Activated CD8-positive, alpha-beta T cell treated with anti-CD3 and anti-CD28 coated beads for 36 hours (primary cell): ENCODE results near the gene SEC62. TPM values are rescaled to one million over a fixed set of nuclear protein-coding genes. Genes with fewer than 3 reads are reported as not detected.

Source experiments
- ATAC-seq: fragments of 200-7000 bp; cut with Tn5 transposase; one replicate; pipeline ENCODE4 v1.10.0; 2021; ENCODE audit warnings: mild to moderate bottlenecking, moderate library complexity
- CTCF ChIA-PET: fragments of 350-600 bp; sonication (Branson Sonifier 250); formaldehyde crosslinking; loops from one replicate; lab custom pipeline; 2021; ENCODE audit warnings: antibody characterized with exemption; lab: Charles Lee
- POLR2A ChIA-PET: fragments of 350-600 bp; sonication (Branson Sonifier 250); formaldehyde crosslinking; loops from one replicate; lab custom pipeline; 2021; ENCODE audit warnings: antibody characterized with exemption; lab: Charles Lee
- DNase-seq: peaks from one replicate; pipeline ENCODE4 v3.0.0-alpha.2; 2020
- H3K27ac Mint-ChIP-seq: one replicate; pipeline ENCODE4 v1.8.0; 2021; ENCODE audit warnings: mild to moderate bottlenecking, mixed read lengths
- H3K27me3 Mint-ChIP-seq: one replicate; pipeline ENCODE4 v1.8.0; 2021; ENCODE audit warnings: mixed read lengths
- H3K36me3 Mint-ChIP-seq: one replicate; pipeline ENCODE4 v1.8.0; 2021; ENCODE audit warnings: low read depth, mixed read lengths
- H3K4me1 Mint-ChIP-seq: one replicate; pipeline ENCODE4 v1.8.0; 2021; ENCODE audit warnings: low read depth, mixed read lengths
- H3K4me3 Mint-ChIP-seq: one replicate; pipeline ENCODE4 v1.8.0; 2021; ENCODE audit warnings: mild to moderate bottlenecking, moderate library complexity, mixed read lengths
- H3K9me3 Mint-ChIP-seq: one replicate; pipeline ENCODE4 v1.8.0; 2021; ENCODE audit warnings: mixed read lengths
- CTCF ChIP-seq: fragments of 200-600 bp; IDR thresholded peaks from one replicate; pipeline ENCODE4 v1.8.0; 2022; ENCODE audit warnings: antibody characterized with exemption, mild to moderate bottlenecking
- intact Hi-C: fragments of 100-400 bp; cut with micrococcal nuclease; formaldehyde crosslinking; loops from one replicate; pipeline ENCODE4 v1.10.0; 2022
- total RNA-seq, 2 experiments: library from RNA; stranded (reverse); gene quantifications; one replicate each; pipeline ENCODE4 v1.2.3, GENCODE V29; 2021

Gene SEC62
- total RNA-seq, 2 experiments from 2014 or later, result 52.5 to 60.2 TPM

GRCh38 chr3:169965562-169966427 lies 812 bp upstream of the SEC62 start:
- intact Hi-C loops, result loop anchor here (5.0 kb wide), 3 partner anchors 103 to 203 kb away; partner anchors contain the start of genes LRRC34 and LRRIQ4
- no peak for TF ChIP-seq CTCF
- Mint-ChIP-seq H3K27me3 (no peaks in the 10 kb centered on the region), H3K4me1 (peaks cover 51% of the 10 kb centered on the region), H3K9me3 (peaks cover 4% of the 10 kb centered on the region), H3K36me3 (peaks cover 10% of the 10 kb centered on the region), H3K27ac (peak overlapping the region; percentile 97), H3K4me3 (peak overlapping the region; percentile 85)
- ATAC-seq (peak; percentile 45), DNase-seq (no peak)
- POLR2A ChIA-PET, result interaction anchor here (0.7 to 2.9 kb wide), 13 partner anchors 8 to 904 kb away, joined by 3 to 20 read pairs (median 4); partner anchors contain the start of genes LRRC34, LRRIQ4, MYNN and RPL22L1
- CTCF ChIA-PET, result interaction anchor here (1.0 to 3.0 kb wide), 7 partner anchors 10 to 103 kb away, joined by 3 to 17 read pairs (median 5); no protein-coding TSS in a partner anchor

GRCh38 chr3:169966951-169967915 lies 626 bp downstream of the SEC62 start:
- Mint-ChIP-seq H3K4me1 (peaks cover 64% of the 10 kb centered on the region), H3K27me3 (no peaks in the 10 kb centered on the region), H3K36me3 (peaks cover 15% of the 10 kb centered on the region), H3K9me3 (peaks cover 4% of the 10 kb centered on the region), H3K4me3 (peak overlapping the region; percentile 85), H3K27ac (peak overlapping the region; percentile 97)
- intact Hi-C loops, result loop anchor here (5.0 kb wide), 3 partner anchors 105 to 205 kb away; partner anchors contain the start of genes LRRC34 and LRRIQ4
- DNase-seq (peak; percentile 64), ATAC-seq (peak; percentile 70)
- TF ChIP-seq CTCF, result no peak
- POLR2A ChIA-PET, result interaction anchor here (0.6 to 2.9 kb wide), 18 partner anchors 10 to 903 kb away, joined by 3 to 20 read pairs (median 4); partner anchors contain the start of genes LRRC34, LRRIQ4, MYNN and RPL22L1
- CTCF ChIA-PET, result interaction anchor here (0.8 to 3.0 kb wide), 14 partner anchors 10 to 195 kb away, joined by 3 to 17 read pairs (median 3); no protein-coding TSS in a partner anchor

- DNase-seq, result no peak
- peak overlapping the region; percentile 85 for H3K4me3 Mint-ChIP-seq
- H3K36me3 Mint-ChIP-seq, result peaks cover 17% of the 10 kb centered on the region
- ATAC-seq, result no peak
- no peaks in the 10 kb centered on the region for H3K27me3 Mint-ChIP-seq
- peak overlapping the region; percentile 97 for H3K27ac Mint-ChIP-seq
- CTCF ChIA-PET, result interaction anchor here (1.0 to 1.1 kb wide), 3 partner anchors 10 to 23 kb away, joined by 3 to 4 read pairs (median 3); no protein-coding TSS in a partner anchor
- peaks cover 66% of the 10 kb centered on the region for H3K4me1 Mint-ChIP-seq
- intact Hi-C loops, result loop anchor here (5.0 kb wide), 3 partner anchors 106 to 206 kb away; partner anchors contain the start of genes LRRC34 and LRRIQ4
- TF ChIP-seq CTCF, result no peak
- POLR2A ChIA-PET, result interaction anchor here (0.7 to 2.9 kb wide), 4 partner anchors 10 to 214 kb away, joined by 4 to 20 read pairs (median 4); no protein-coding TSS in a partner anchor
- H3K9me3 Mint-ChIP-seq, result peaks cover 4% of the 10 kb centered on the region
These were observed 1.7 kb downstream of the SEC62 start for GRCh38 chr3:169968224-169968885.
